NCI-H1436 (cell line): ENCODE measurements around the gene APBB1IP.

Experiments
- DNase-seq: peaks from one replicate; lab custom pipeline; 2025; lab: John Stamatoyannopoulos, UW

The APBB1IP gene

DNA sequence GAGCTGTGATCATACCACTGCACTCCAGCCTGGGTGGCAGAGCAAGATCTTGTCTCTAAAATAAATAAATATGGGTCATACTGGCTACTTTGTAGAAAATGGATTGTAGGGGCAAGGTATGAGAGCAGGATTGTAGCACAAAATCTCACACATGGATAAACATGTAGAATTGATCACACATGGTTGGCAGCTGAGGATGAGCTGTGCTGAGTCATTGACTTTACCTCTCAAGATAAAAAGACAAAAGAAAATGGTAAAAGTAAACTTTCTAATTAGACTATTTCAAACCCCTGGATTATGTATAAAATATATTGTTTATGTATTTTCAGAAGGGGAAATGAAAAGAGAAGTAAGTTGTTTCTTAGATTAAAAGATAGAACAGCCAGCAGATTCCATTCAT is 69.3 kb downstream of the APBB1IP start:
- DNase-seq = no peak

DNA sequence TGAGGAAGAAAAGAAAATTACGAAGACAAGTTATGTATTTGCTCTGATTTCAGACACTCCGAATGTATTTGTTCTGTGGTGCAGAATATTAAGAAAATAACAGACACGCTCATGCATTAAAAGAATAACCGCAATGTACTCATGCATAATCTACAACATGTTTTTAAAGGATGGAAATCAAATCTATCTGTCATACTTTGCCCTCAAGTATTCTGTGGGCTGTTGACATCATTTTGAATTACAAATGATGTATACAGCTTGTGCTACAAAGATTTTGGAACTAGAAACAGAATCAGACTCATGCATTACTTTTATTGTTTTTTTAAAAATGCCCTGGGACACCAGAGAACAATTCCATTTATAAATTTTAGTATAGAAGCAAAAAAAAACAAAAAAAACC is 69.9 kb downstream of the APBB1IP start:
- DNase-seq = no peak

DNA sequence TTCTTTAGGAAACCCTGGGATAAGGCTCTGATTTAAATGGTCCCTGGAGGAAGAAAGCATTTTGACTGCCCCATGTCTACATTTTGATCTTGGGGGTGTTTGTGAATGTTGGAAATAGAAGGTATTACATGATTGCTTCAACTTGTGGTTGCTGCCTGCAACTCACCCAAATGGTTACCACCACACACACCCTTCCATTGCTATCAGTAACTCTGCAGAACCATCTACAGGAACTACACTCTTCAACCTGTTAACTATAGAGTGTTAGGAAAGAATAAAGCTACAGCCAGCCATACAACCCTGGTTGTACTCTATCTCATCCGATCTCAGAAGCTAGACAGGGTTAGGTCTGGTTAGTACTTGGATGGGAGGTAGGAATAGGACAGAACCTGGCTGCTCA is 71.2 kb downstream of the APBB1IP start:
- no peak for DNase-seq

DNA sequence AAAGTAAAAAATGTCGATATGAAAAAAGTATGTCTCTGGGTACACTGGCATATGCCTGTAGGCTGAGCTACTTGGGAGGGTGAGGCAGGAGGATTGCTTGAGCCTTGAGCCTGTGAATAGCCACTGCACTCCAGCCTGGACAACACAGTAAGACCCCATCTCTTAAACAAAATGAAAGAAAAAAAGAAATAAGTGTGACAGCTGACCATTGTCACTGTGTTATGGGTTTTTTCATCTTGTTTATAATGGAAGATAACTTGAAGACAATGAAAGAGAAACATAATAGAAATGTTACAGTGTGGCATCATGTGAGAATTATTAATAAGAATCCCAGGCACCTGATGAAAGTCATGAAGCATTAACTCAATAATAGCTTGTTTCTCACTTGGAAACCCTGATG is 75.0 kb downstream of the APBB1IP start:
- DNase-seq = no peak

DNA sequence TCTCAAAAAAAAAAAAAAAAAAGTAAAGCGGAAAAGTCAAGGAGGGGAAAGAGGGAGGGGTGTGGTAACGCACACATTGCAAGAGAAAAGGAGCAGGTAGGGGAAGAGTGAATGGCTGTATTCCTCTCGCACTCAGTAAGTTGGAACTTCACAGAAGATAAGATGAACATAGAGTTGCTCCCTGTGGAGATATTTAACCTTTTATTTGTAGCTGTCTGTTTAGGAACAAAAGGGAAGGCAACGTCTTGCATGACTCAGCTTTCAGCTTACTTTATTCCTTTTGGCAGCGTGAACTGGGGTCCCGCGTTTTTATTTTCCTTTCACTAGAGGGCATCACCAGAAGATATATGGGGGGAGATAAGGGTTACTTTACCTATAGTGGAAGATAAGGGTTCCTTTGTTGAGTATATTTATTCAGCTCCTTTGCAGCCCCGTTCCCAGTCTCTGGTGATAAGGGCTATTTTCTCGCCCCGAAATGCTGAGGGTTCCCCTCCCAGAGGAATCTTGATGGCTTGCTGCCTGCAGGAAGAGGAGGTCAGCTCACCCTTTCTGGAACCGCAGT is 78.5 kb downstream of the APBB1IP start:
- DNase-seq = no peak

DNA sequence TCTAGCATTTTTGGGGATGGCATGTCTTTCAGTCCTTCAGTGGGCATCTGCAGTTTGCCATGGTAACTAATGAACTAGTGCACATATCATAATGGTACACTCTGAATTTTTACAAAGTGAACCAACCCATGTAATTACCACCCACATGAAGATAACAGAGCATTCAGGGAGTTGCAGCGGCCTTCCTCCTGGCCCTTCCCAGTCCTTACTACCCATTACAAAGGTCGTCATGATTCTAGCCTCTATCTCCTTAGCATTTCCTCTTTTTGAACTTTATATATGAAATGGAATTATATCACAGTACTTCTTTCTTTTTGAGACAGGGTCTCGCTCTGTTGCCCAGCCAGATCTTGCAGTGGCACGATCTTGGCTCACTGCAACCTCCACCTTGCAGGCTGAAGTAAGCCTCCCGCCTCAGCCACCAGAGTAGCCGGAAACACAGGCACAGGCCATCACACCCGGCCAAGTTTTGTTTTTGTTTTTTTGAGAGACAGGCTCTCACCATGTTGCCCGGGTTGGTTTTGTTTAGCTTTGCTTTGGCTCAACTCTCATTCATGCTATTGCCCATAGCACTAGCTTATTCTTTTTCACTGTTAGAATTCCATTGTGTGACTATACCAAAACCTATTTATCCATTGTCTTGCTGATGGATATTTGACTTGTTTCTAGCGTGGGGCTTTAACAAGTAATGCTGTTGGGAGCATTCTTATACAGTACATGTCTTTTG is 79.2 kb downstream of the APBB1IP start:
- DNase-seq = no peak

DNA sequence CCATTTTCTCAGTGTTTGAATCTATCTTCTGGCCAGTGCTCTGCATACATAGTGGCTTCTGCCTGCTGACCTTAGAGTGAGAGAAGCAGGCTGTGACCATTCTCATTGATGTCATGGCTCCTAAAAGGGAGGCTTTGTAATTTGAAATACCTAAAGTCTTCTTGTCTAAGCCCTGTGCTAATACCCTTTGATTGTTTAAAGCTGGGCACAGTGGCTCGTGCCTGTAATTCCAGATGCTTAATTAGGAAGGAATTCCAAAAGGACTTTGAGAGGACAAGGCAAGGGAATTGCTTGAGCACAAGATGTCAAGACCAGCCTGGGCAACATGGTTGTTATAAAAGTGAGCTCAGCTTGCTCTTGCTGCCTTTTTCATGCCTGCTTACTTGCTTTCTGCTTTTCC is 81.7 kb downstream of the APBB1IP start:
- DNase-seq = no peak

DNA sequence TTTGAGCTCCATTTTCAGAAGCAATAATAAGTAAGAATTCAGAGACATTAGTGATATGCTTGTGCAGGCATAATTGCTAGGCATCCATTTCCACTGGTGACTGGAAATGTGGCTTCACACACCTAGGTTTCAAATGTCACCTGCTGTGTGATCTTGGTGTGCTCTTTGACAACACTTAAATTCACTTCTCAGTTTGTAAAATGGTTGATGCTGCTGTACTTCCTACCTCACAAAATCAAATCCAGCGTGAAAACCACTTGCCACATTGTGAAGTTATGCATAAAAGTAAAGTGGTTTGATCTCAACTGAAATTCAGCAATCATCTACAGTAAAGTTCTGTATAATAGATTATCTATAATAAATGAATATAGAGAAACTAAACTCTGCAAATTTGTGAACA is 82.4 kb downstream of the APBB1IP start:
- DNase-seq = no peak

DNA sequence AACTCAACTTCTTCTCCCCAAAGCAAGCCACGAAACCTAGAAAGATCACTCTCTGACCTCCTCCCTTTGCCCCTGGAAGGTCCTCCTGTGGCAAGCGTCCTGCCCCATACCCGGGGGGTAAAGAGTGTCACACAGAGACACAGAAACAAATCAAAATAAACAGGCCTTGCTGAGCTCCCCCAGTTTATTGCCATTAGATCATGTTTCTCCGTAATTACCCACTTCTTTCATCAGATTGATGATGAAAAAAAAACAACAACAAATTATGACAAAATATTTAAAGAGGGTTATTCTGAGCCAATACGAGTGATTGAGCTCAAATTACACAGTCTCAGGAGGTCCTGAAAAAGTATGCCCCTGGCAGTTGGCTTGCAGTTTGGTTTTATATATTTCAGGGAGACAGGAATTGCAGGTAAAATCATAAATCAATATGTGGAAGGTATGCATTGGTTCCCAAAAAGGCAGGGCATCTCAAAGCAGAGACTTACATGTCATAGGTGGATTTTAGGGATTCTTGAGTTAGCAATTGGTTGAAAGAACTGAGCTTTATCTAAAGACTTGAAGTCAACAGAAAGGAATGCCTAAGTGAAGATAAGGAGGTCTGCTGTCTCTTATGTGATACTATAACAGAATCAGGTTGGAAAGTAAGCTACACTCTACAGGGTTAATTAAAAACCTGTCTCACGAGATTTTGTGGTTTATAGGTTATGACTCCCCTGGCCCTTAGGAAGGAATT is 86.2 kb downstream of the APBB1IP start:
- no peak for DNase-seq

DNA sequence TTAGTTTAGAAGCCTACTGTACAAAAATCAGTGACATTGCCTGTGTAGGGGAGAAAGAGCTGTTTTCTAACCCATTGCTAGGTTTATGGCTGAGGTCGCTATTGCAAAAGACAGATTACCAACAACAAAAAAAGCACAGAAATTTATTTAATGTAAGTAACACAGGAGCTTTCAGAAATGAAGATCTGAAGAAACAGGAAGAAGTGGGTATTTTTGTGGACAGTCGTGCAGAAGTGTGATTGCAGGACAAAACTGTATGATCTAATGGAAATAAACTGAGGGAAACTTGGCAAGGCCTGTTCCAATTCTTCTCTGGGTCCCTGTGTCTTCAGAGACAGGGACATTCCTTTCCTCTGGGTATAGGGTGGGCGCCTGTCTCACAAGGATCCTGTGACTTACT is 87.4 kb downstream of the APBB1IP start:
- no peak for DNase-seq

DNA sequence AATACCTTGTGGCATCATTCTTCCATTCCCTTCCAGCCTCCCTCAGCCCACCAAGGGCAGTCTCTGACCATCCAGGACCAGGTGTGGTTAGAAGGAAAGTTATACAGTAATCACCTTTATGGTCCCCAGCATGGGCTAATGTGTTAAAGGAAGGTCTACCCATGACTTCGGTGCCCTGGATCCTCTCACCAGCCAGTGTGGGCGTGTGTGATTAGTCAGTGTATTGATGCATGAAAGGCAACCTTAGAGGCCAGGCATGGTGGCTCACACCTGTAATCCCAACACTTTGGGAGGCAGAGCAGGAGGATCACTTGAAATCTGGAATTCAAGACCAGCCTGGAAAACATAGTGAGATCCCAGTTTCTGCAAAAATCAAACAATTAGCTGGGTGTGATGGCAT is 88.9 kb downstream of the APBB1IP start:
- DNase-seq = no peak

DNA sequence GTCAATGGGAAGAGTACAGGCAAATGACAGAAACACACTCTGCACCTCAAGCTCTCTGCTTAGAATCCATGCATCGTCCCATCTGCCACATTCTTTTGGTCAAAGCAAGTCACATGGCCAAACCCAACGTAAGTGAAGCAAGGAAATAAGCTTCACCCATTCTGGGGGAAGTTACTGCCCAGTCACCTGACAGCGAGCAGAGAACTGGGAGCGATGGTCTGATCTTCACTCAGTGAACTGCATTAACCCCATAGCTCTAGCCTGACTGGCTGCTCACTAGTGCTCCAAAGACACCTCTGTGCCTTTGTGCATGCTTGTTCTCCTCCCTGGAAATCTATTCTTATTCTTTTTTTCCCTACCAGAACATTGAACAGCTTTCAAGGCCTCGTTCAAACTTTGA is 89.9 kb downstream of the APBB1IP start:
- no peak for DNase-seq

DNA sequence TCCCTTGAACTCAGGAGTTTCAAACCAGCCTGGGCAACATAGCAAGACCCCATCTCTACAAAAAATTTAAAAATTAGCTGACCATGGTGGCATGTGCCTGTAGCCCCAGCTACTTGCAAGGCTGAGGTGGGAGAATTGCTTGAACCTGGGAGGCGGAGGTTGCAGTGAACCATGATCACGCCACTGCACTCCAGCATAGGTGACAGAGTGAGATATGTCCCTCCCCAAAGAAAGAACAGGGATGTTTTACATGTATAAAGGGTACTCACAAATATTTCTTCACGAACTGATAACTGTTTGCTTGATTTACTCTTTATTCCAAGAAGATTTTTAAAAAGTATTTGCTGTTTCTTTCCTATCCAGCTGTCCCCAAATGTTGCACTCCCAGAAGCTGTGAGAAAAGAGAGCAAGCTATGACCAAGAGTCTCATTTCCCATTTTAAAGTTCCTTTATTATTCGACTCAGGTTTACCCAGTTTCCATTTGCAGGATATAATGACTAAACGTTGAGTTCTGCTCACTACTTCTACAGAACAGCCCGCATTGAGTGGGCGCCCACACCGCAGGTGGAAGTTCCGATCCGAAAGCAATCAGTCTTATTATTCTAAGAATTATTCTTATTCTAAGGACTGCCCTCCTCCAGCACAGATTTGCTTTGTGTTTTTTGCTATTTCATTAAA is 90.7 kb downstream of the APBB1IP start:
- DNase-seq = no peak

DNA sequence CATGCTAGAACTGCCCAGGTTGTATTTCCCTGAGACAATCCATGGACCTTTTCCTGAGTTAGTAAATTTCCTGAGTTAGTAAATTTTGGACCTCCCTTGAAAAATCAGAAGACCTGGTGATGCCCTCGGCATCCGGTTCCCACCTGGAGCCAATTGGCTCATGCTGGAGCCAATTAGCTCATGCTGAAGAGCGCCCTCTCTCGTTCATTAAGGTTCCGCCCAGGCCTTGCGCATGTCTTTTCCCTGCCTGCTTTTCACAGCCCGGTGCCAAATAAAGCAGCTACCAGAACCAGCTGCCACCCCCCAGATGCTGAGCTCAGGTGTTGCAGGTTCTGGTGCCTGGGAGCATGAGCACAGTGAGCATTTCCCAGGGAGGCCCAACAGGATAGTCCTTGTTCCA is 96.2 kb downstream of the APBB1IP start:
- no peak for DNase-seq

DNA sequence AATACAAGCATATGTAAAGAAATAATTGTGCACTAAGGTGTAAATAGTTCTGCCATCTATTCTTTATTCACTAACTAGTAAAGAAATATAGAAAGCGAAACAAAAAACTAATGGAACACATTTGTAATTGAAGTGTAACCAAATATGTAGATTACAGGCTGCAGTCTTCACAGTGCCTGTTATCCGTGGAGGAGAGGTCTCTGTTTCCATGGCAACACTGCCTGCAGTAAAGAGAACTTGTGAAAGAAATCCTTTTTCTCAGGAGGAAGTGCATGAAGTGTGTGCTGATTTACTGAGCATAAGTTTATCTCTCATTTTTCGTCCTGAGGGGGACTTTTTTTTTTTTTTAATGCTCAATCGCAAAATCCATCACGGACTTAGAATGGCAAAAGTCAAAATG is 102.5 kb downstream of the APBB1IP start:
- DNase-seq = peak; percentile 7

DNA sequence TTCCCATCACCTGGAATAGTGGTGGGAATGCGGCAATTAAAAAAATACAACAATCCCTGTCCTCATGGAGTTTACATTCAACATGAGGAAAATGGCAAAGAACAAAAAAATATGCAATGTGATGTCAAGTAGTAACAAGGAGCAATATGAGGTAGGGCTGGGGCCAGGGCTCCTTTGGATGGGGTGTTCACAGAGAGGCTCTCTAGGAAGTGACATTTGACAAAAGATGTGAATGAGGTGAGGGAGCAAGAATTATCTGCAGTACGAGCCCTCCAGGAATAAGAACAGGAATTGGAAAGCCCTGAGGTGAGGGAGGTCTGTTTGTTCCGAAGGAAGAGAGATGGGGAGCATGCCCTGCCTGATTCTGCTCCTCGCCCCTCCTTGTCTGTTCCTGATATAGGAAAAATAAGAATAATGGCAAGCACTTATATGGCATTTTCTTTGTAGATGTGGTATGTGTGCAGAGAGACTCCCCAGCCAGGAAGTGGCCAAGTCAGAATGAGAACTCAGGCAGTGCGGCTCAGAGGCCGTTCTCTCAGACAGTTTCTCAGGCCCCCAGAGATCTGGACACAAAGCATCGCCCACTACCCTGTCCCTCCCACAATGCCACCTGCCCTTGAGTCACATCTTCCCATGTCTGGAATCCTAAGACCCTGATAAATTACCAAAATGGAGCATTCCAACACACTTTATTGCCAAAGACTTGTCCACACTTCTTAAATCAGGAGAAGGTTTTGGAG is 105.6 kb downstream of the APBB1IP start:
- no peak for DNase-seq

DNA sequence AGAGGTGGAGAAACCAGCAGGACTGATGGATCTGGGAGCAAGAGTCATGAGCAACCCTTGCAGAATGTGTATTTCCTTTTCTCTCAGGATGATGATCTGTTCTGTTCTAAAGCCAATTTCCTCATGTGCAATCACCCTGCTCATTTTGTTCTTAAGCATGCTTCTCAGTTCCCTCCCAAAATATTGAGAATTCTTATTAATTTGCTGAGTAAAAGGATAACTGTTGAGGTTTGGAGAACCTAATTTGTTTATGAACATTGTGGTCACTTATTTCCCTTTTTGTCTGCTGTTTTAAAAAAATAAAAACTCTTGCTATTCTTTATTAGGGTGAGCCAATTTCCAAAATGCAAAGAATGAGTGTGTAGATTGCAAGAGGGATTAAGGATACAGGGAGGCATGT is 106.8 kb downstream of the APBB1IP start:
- DNase-seq = no peak

DNA sequence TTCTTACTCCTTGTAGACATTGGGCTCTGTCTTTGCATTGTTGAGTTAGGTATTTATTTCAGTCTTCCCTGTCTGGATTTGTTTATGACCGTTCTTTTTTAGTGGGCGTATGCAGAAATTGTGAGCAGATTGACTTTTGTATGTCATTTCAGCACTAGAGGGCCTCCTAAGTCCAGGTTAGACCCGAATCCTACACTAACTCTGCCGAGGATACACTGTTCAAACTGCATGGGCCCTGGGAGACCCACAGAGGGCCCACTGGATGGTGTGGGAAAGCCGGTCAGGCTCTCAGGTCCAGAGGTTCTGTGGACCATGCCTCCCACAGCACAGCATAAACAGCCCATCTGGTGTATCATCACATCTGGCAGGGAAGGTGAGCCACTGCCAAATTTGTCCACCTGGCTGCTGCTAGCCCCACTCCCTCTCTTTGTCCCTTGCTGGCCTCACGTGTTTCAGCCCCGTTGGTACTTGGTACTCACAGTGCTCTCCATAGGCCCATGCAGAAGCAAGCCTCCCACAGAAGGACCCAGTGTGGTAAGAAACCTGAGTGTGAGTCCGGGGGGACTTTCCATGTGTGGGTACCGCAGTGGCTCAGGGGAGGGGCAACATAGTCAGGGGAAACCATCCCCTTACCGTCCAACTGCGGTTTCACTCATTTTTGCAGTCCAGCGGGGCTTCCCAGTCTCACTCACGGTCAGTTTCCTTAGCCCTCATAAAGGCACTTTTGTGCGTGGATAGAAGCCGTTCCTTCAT is 112.8 kb downstream of the APBB1IP start:
- DNase-seq = no peak

DNA sequence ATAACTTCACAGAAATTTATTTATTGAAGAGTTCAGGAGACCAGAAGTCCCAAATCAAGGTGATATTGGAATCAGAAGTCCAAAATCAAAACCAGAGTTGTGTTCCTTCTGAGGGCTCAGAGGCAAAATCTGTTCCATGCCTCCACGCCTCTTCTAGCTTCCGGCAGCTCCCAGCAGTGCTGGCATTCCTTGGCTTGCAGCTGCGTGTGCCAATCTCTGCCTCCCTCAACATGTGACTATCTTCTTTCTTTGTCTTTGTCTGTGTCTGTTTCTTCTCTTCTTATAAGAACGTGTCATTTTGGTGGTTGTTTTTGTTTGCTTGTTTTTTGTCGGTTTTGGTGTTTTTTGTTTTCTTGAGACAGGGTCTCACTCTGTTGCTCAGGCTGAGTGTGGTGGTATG is 116.1 kb downstream of the APBB1IP start:
- no peak for DNase-seq

DNA sequence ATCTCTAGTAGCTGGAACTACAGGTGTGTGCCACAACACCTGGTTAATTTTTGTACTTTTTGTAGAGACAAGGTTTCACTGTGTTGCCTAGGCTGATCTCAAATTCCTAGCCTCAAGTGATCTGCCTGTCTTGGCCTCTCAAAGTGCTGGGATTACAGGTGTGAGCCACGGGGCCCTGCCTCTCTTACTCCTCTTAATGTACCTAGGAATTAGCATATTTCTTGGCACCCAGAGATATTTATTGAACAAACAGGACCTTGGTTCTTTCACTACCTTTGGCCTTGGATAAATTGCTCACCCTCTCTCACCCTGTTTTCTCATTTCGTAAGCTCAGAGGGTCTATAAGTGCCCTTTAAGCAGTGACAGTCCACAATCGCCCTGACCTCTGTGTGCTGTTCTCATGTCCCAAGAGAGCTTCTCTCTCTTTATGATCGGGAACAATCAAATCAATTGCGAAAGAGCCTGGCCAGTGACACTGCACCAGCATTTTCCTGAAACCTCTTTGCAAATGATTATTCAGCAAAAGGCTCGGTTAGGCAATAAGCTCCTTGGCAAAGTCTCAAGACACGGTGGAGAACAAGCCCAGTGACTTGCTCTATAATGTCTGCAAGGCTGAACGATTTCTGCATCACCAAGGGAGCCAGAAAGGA is 117.7 kb downstream of the APBB1IP start:
- no peak for DNase-seq
